Left ventricle myocardium inferior (tissue), 1 donor: Measurements from ENCODE around the gene SMAD7. TPM values are rescaled to one million over a fixed set of nuclear protein-coding genes. Genes with fewer than 3 reads are reported as not detected.

ENCODE experiments used
- DNase-seq: peaks from one replicate; pipeline ENCODE4 v3.0.0-alpha.2; 2020
- H3K27ac ChIP-seq: fragments of 200-600 bp; replicated peaks from 2 replicates; pipeline ENCODE4 v1.8.0; 2021
- H3K27me3 ChIP-seq: fragments of 200-600 bp; 2 replicates; pipeline ENCODE4 v1.8.0; 2021; ENCODE audit warnings: low read depth
- H3K36me3 ChIP-seq: fragments of 200-600 bp; 2 replicates; pipeline ENCODE4 v1.8.0; 2021
- H3K4me1 ChIP-seq: fragments of 200-600 bp; 2 replicates; pipeline ENCODE4 v1.8.0; 2021
- H3K4me3 ChIP-seq: fragments of 200-600 bp; 2 replicates; pipeline ENCODE4 v1.8.0; 2021; ENCODE audit warnings: mild to moderate bottlenecking, moderate library complexity
- H3K9me3 ChIP-seq: fragments of 200-600 bp; replicated peaks from 2 replicates; pipeline ENCODE4 v1.8.0; 2021
- intact Hi-C: fragments of 100-400 bp; cut with micrococcal nuclease; formaldehyde crosslinking; loops from one replicate; pipeline ENCODE4 v1.11.0; 2022
- total RNA-seq: library from RNA; stranded (reverse); fragmentation: NEBNext Ultra II Directional; extraction: Animal tissue kit (Norgen Biotek cat#: 25700); gene quantifications from one replicate; pipeline ENCODE4 v1.2.1, GENCODE V29; 2021
- TF ChIP-seq, protein P1 (sequence below): fragments of 200-600 bp; IDR thresholded peaks from 2 replicates; pipeline ENCODE4 v1.8.0; 2021; ENCODE audit warnings: antibody characterized with exemption, mild to moderate bottlenecking, borderline replicate concordance
- donor health status: DM: no; HTN: yes; CAD: no; lungs with severe emphysema.

SMAD7 gene
- total RNA-seq, 1 donor from 2014 or later = 19.3 TPM

DNA sequence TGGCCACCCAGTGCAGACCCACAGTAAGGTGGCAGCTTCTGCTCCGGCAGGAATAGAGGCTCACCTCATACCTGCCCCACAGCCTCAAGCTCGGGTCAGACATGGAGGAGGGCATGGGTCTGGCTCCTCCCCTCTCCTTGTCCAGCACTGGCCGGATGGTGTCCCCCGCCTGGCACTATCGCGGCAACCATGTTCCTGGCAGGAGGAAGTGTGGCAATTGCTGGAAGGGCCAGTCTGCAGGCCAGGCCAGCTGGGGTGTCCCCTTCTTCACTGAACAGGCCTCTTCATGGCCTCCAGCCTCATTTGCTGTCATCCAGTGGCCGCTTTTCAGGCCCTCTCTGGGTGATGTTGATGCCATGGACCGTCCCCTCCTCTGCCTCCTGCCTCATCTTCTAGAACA lies 41.4 kb upstream of the SMAD7 start:
- H3K4me1 ChIP-seq = peaks cover 55% of the 10 kb centered on the region

DNA sequence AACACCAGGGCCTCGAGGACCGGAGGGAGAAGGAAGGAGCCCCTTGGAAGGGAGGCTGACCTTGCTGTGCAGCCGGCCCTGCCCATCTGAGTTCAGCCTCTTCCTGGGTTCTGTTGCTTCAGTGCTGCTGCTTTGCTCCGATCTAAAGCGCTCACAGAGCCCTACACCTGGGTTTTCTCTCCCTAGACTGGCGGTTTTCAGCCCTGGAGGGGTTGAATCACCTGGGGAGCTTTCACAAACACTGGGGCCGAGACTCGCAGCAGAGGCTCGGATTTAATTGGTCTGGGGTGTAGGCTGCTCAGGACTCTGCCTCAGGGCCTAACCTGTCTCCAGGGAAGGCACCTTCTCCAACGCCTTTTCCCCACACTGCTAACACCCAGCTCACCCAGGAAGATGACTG lies 40.9 kb upstream of the SMAD7 start:
- no peak for DNase-seq
- no peak overlapping the region for H3K27ac ChIP-seq
- no peaks in the 10 kb centered on the region for H3K27me3 ChIP-seq
- H3K4me3 ChIP-seq = no peak overlapping the region
- intact Hi-C loops = no loop called here
- H3K36me3 ChIP-seq = no peaks in the 10 kb centered on the region
- TF ChIP-seq, protein P1, sequence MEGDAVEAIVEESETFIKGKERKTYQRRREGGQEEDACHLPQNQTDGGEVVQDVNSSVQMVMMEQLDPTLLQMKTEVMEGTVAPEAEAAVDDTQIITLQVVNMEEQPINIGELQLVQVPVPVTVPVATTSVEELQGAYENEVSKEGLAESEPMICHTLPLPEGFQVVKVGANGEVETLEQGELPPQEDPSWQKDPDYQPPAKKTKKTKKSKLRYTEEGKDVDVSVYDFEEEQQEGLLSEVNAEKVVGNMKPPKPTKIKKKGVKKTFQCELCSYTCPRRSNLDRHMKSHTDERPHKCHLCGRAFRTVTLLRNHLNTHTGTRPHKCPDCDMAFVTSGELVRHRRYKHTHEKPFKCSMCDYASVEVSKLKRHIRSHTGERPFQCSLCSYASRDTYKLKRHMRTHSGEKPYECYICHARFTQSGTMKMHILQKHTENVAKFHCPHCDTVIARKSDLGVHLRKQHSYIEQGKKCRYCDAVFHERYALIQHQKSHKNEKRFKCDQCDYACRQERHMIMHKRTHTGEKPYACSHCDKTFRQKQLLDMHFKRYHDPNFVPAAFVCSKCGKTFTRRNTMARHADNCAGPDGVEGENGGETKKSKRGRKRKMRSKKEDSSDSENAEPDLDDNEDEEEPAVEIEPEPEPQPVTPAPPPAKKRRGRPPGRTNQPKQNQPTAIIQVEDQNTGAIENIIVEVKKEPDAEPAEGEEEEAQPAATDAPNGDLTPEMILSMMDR = no peak
- peaks cover 51% of the 10 kb centered on the region for H3K4me1 ChIP-seq
- H3K9me3 ChIP-seq = no peaks in the 10 kb centered on the region

More for the DNA sequence above, 41.4 kb upstream of the SMAD7 start:
- intact Hi-C loops = no loop called here
- H3K9me3 ChIP-seq = no peaks in the 10 kb centered on the region
- H3K27ac ChIP-seq = no peak overlapping the region
- H3K36me3 ChIP-seq = no peaks in the 10 kb centered on the region
- TF ChIP-seq, protein P1 = no peak
- no peaks in the 10 kb centered on the region for H3K27me3 ChIP-seq
- no peak for DNase-seq
- H3K4me3 ChIP-seq = no peak overlapping the region

DNA sequence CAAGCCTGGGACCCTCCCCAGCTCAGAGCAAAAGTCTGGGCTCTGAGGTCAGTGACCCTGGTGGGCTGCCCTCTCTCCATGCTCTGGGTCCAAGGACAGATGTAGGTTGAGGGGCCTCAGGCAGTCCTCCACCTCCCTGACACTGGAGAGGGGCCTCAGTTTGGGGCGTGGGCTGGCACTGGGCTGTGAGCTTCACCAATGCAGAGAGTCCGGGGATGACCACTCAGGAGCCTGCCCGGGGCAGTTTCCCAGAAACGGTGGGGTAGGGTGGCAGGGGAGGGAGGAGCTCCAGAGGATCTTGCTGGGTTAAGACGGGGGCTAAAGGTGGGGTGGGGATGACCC lies 40.5 kb upstream of the SMAD7 start:
- DNase-seq = no peak
- TF ChIP-seq, protein P1 = no peak
- Histone ChIP-seq H3K9me3 (no peaks in the 10 kb centered on the region), H3K27me3 (no peaks in the 10 kb centered on the region), H3K4me3 (no peak overlapping the region), H3K36me3 (no peaks in the 10 kb centered on the region), H3K27ac (no peak overlapping the region), H3K4me1 (peaks cover 47% of the 10 kb centered on the region)
- intact Hi-C loops = no loop called here

DNA sequence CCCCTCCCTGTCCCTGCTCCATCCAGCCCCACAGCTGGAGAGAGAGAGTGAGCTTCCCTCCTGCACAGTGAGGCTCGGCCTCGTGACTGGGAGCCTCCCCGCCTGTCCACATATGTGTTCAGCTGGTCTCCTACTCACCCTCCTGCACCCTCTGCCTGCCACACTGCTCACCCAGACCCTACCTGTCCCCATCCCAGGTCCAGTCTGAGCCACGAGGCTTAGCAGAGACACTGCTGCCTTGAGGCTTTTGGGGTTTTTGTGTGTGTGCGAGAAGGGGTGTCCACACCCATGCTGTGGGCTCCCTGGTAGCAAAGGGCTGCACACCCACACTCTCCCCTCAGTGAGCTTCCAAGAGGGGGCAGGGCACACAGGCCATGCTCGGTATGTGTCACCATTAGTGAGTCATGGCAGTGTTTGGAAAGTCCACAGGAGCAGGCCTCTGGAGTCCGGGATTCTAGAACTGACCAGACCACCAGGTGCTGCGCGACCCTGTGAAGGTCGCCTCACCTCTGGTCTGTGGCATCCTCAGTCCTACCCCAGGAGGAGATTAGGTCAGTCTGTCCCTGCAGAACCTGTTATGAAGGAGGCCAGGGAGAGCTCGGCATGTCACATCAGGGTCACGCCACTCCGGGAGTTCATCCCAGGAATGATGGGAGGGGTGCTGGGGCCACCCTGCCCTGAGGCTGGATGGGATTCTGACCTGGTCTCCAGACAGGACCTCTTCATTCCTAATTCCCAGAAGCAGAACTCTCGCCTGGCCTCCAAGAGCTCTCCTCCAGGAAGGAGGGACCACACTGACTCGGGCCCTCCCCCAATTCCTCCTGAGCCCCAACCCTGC lies 39.9 kb upstream of the SMAD7 start:
- no peaks in the 10 kb centered on the region for H3K36me3 ChIP-seq
- no peak for DNase-seq
- no peaks in the 10 kb centered on the region for H3K9me3 ChIP-seq
- H3K27ac ChIP-seq = peak overlapping the region; percentile 23
- TF ChIP-seq, protein P1 = no peak
- intact Hi-C loops = no loop called here
- H3K27me3 ChIP-seq = no peaks in the 10 kb centered on the region
- H3K4me3 ChIP-seq = no peak overlapping the region
- H3K4me1 ChIP-seq = peaks cover 47% of the 10 kb centered on the region

DNA sequence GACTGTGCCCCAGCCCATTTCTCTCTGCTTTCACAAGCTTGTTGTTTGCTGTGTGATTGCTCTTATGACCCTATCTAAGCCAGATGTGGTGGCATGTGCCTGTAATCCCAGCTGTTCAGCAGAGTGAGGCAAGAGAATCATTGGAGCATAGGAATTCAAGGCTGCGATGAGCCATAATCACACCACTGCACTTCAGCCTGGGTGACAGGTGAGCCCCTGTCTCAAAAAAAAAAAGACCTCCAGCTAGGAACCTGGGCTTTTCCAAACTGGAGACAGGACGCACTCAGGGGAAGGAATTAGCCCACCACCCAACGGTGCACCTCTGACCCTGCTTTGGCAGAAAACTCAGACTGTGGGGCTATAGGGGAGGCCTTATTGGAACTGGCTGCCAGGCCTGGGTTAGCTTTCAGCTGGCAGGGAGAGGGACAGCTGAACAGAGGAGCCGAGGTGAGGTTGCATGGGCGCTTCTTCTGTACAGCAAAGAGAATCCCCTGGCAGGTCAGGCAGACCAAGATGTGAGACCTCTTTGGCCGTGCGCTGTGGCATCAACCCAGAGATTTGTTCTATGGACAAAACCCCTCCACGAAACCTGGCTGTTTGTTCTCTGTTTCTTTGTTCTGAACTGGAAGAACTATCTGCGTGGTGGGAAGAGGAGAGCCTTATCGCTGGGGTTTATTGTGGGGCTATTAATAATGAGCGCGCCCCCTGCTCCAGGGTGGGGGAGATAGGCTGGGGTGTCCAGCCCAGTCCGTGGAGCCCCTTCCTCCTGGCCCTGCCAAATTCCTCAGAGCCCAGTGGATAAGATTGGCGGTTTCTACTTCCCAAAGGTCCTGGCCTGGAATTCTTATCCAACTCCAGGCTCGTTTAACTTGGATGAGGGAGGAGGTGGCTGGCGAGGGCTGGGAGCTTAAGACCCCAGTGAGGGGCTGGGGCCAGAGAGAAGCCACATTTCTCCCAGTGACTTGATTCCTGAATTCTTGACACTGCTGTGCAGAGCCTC lies 38.8 kb upstream of the SMAD7 start:
- Histone ChIP-seq H3K36me3 (no peaks in the 10 kb centered on the region), H3K27me3 (no peaks in the 10 kb centered on the region), H3K4me3 (no peak overlapping the region), H3K27ac (no peak overlapping the region), H3K9me3 (no peaks in the 10 kb centered on the region), H3K4me1 (peaks cover 36% of the 10 kb centered on the region)
- DNase-seq = no peak
- TF ChIP-seq, protein P1 = no peak
- intact Hi-C loops = loop anchor here (10.0 kb wide), 1 partner anchor 45 kb away; no protein-coding TSS in a partner anchor
